Left lung (tissue), 10 donors: ENCODE measurements around the gene PLXNA2. TPM values are rescaled to one million over a fixed set of nuclear protein-coding genes. Genes with fewer than 3 reads are reported as not detected.

Source experiments
- ATAC-seq: fragments of 200-7000 bp; cut with Tn5 transposase; one replicate; pipeline ENCODE4 v1.9.1; 2020; ENCODE audit warnings: moderate library complexity
- DNase-seq, 4 donors: peaks; one replicate each; pipeline ENCODE4 v3.0.0-alpha.2; 2013 to 2020
- H3K27ac ChIP-seq, 2 donors: fragments of 200-600 bp; sonication (generic) in 1 of 2; one replicate each; pipeline versions ENCODE4 v1.5.0 to v1.8.0; 2020 to 2021
- H3K27me3 ChIP-seq, 2 donors: fragments of 200-600 bp; sonication (generic) in 1 of 2; one replicate each; pipeline versions ENCODE4 v1.5.0 to v1.8.0; 2020 to 2021
- H3K36me3 ChIP-seq, 2 donors: fragments of 200-600 bp; sonication (generic) in 1 of 2; one replicate each; pipeline versions ENCODE4 v1.5.0 to v1.8.0; 2020 to 2021
- H3K4me1 ChIP-seq, 2 donors: fragments of 200-600 bp; one replicate each; pipeline ENCODE4 v1.8.0; 2021
- H3K4me3 ChIP-seq, 2 donors: fragments of 200-600 bp; sonication (generic) in 1 of 2; one replicate each; pipeline versions ENCODE4 v1.5.0 to v1.8.0; 2020 to 2021; ENCODE audit warnings: mild to moderate bottlenecking in 1 of 2
- H3K9me3 ChIP-seq, 2 donors: fragments of 200-600 bp; sonication (generic) in 1 of 2; one replicate each; pipeline versions ENCODE4 v1.5.0 to v1.8.0; 2020 to 2021
- CTCF ChIP-seq, 2 donors: fragments of 200-600 bp; sonication (generic) in 1 of 2; IDR thresholded peaks; one replicate each; pipeline versions ENCODE4 v1.5.0 to v1.8.0; 2021; ENCODE audit warnings: antibody characterized with exemption in 2 of 2
- intact Hi-C, 2 donors: fragments of 100-400 bp; cut with DNase I; formaldehyde crosslinking; loops; one replicate each; pipeline versions ENCODE4 v1.11.2 to v1.14.2; 2022
- polyA plus RNA-seq, 6 donors: library from polyadenylated mRNA; unstranded; fragments of 120-200 nt; gene quantifications; one replicate each; pipeline ENCODE4 v1.2.1, GENCODE V29; 2013; ENCODE audit not compliant: insufficient read length in 6 of 6
- total RNA-seq, 2 donors: library from RNA; stranded (reverse); fragmentation: NEBNext Ultra II Directional; extraction: Animal tissue kit (Norgen Biotek cat#: 25700); gene quantifications; one replicate each; pipeline ENCODE4 v1.2.1, GENCODE V29; 2021
- donor health status: DM: no; HTN: yes; CAD: no.
- donor health status: DM: no; HTN: no; CAD: no.

PLXNA2 gene
- total and polyA plus RNA-seq, 8 donors, result 21.4 to 92.8 (median 34.0) TPM

- H3K9me3 ChIP-seq, result no peaks in the 10 kb centered on the region
- intact Hi-C loops, result no loop called here
- H3K4me3 ChIP-seq, result no peak overlapping the region
- H3K36me3 ChIP-seq, result peaks cover 0 to 96% of the 10 kb centered on the region in 2 donors
- H3K4me1 ChIP-seq, result no peaks in the 10 kb centered on the region
- no peak for TF ChIP-seq CTCF (IDR thresholded peaks at IDR 0.05)
- no peaks in the 10 kb centered on the region for H3K27me3 ChIP-seq
- DNase-seq (no peak), ATAC-seq (no peak)
- no peak overlapping the region for H3K27ac ChIP-seq
Observed at GRCh38 chr1:208036918-208037766, 207.0 kb downstream of the PLXNA2 start.

GRCh38 chr1:208036106-208036808, 207.9 kb downstream of the PLXNA2 start:
- Histone ChIP-seq H3K36me3 (peaks cover 0 to 96% of the 10 kb centered on the region in 2 donors), H3K4me1 (no peaks in the 10 kb centered on the region), H3K9me3 (no peaks in the 10 kb centered on the region), H3K4me3 (no peak overlapping the region), H3K27me3 (no peaks in the 10 kb centered on the region), H3K27ac (no peak overlapping the region)
- DNase-seq, result no peak
- ATAC-seq, result no peak
- intact Hi-C loops, result no loop called here
- no peak for TF ChIP-seq CTCF (IDR thresholded peaks at IDR 0.05)

GRCh38 chr1:208034135-208034534, 210.0 kb downstream of the PLXNA2 start:
- H3K4me3 ChIP-seq, result no peak overlapping the region
- intact Hi-C loops, result no loop called here
- TF ChIP-seq CTCF (IDR thresholded peaks at IDR 0.05), result no peak
- no peaks in the 10 kb centered on the region for H3K27me3 ChIP-seq
- no peak overlapping the region for H3K27ac ChIP-seq
- DNase-seq (peak in 1 of 4 donors; percentile 61), ATAC-seq (no peak)
- no peaks in the 10 kb centered on the region for H3K9me3 ChIP-seq
- H3K36me3 ChIP-seq, result peaks cover 0 to 96% of the 10 kb centered on the region in 2 donors
- peaks cover 5 to 8% of the 10 kb centered on the region in 2 donors for H3K4me1 ChIP-seq

- H3K4me3 ChIP-seq, result no peak overlapping the region
- H3K27me3 ChIP-seq, result no peaks in the 10 kb centered on the region
- H3K27ac ChIP-seq, result no peak overlapping the region
- ATAC-seq, result no peak
- intact Hi-C loops, result no loop called here
- no peak for TF ChIP-seq CTCF (IDR thresholded peaks at IDR 0.05)
- DNase-seq, result peak in 1 of 4 donors; percentile 65
- H3K9me3 ChIP-seq, result no peaks in the 10 kb centered on the region
- H3K36me3 ChIP-seq, result peaks cover 0 to 96% of the 10 kb centered on the region in 2 donors
- H3K4me1 ChIP-seq, result peaks cover 5 to 8% of the 10 kb centered on the region in 2 donors
Observed at GRCh38 chr1:208033236-208033635, 210.9 kb downstream of the PLXNA2 start.

- Histone ChIP-seq H3K27me3 (no peaks in the 10 kb centered on the region), H3K4me3 (no peak overlapping the region), H3K36me3 (peaks cover 0 to 98% of the 10 kb centered on the region in 2 donors), H3K27ac (no peak overlapping the region), H3K9me3 (no peaks in the 10 kb centered on the region), H3K4me1 (peaks cover 5 to 8% of the 10 kb centered on the region in 2 donors)
- no peak for DNase-seq
- no peak for TF ChIP-seq CTCF (IDR thresholded peaks at IDR 0.05)
- intact Hi-C loops, result no loop called here
- no peak for ATAC-seq
Observed at GRCh38 chr1:208031932-208032320, 212.3 kb downstream of the PLXNA2 start.
